ENCODE results near the gene GMCL1.
"Not testable (repeated sequence)": the region's sequence is repeated elsewhere in the genome, so short reads cannot be mapped to it uniquely, and the experiment has no call there.

GMCL1 gene

DNA sequence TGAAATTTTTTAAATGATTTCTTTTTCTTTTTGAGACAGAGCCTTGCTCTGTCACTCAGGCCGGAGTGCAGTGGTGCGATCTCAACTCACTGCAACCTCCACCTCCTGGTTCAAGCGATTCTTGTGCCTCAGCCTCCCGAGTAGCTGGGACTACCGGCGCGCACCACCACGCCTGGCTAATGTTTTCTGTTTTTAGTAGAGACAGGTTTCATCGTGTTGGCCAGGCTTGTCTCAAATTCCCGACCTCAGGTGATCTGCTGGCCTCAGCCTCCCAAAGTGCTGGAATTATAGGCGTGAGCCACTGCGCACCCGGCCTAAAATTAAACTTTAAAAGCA is 1.4 kb downstream of the GMCL1 start:
- H3K36me3 ChIP-seq (ENCODE audit: control insufficient read depth, insufficient read depth, low read length); H3K4me1 ChIP-seq (ENCODE audit: control insufficient read depth, insufficient read depth, low read length, poor library complexity, severe bottlenecking); H3K27ac ChIP-seq (ENCODE audit: low read depth, low read length, severe bottlenecking); H3K9me3 ChIP-seq (ENCODE audit: control insufficient read depth, low read length): not testable (repeated sequence)
- WGBS, 2 experiments (ENCODE audit: insufficient coverage in 2 of 2), result 84 to 92% methylated on average over 10 of the region's 13 CpGs
- peak overlapping the region; percentile 82 for H3K4me3 ChIP-seq (ENCODE audit: extremely low read depth, insufficient read depth, low read length, poor library complexity, severe bottlenecking)

DNA sequence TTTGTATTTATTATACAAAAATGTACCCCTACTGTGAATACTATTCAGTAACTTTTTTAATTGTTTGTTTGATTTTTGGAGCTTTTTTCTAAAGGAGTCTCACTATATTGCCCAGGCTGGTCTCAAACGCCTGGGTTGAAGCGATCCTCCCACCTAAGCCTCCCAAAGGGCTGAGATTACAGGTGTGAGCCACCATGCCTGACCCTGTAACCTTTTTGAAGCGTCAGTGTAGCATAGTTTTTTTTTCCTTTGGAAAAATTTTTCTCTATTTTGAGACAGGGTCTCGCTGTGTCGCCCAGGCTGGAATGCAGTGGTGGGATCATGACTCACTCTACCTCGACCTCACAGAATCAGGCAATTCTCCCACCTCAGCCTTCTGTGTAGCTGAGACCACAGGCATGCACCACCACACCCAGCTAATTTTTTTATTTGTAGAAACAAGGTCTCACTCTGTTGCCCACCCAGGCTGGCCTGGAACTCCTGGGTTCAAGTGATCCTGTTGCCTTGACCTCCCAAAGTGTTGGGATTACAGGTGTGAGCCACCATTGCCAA is 2.0 kb downstream of the GMCL1 start:
- H3K4me3 ChIP-seq (ENCODE audit: extremely low read depth, insufficient read depth, low read length, poor library complexity, severe bottlenecking), result peak overlapping the region; percentile 82
- H3K4me1 ChIP-seq (ENCODE audit: control insufficient read depth, insufficient read depth, low read length, poor library complexity, severe bottlenecking), result peaks cover 4% of the 10 kb centered on the region
- no peaks in the 10 kb centered on the region for H3K9me3 ChIP-seq (ENCODE audit: control insufficient read depth, low read length)
- WGBS, 2 experiments (ENCODE audit: insufficient coverage in 2 of 2), result 88 to 98% methylated on average over 3 to 5 of the region's 6 CpGs
- H3K36me3 ChIP-seq (ENCODE audit: control insufficient read depth, insufficient read depth, low read length), result no peaks in the 10 kb centered on the region
- no peak overlapping the region for H3K27ac ChIP-seq (ENCODE audit: low read depth, low read length, severe bottlenecking)

- H3K4me3 ChIP-seq (ENCODE audit: extremely low read depth, insufficient read depth, low read length, poor library complexity, severe bottlenecking), result no peak overlapping the region
- WGBS, 2 experiments (ENCODE audit: insufficient coverage in 2 of 2), result 80% methylated on average over 1 of the region's 3 CpGs; no CpG with 5 or more reads in 1 of the 2 experiments
Observed at GRCh38 chr2:69833752-69834151, 4.3 kb downstream of the GMCL1 start.

DNA sequence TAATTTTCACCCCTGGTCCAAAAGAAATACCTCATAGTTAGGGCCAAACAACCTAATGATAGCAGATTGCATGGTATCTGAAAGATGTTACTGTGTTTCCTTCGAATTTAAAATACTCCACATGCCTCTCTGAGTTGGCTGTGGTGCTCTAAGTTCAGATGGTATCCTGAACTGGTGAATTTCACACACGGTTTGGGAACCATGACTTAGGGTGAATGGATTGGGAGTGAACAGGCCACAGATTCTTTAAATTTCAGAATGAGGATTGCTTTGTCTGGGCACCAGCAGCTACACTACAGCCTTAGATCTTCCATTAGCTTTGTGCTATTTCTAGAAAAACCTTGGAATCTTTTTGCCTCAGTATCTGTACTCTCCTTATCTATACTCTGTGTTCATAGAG is 6.2 kb downstream of the GMCL1 start:
- H3K4me3 ChIP-seq (ENCODE audit: extremely low read depth, insufficient read depth, low read length, poor library complexity, severe bottlenecking), result no peak overlapping the region
- H3K27ac ChIP-seq (ENCODE audit: low read depth, low read length, severe bottlenecking), result no peak overlapping the region
- peaks cover 5% of the 10 kb centered on the region for H3K36me3 ChIP-seq (ENCODE audit: control insufficient read depth, insufficient read depth, low read length)
- no peaks in the 10 kb centered on the region for H3K4me1 ChIP-seq (ENCODE audit: control insufficient read depth, insufficient read depth, low read length, poor library complexity, severe bottlenecking)
- no peaks in the 10 kb centered on the region for H3K9me3 ChIP-seq (ENCODE audit: control insufficient read depth, low read length)
- 100% methylated on average over 1 to 2 of the region's 2 CpGs for WGBS, 2 experiments (ENCODE audit: insufficient coverage in 2 of 2)

More at GRCh38 chr2:69833752-69834151, 4.3 kb downstream of the GMCL1 start:
- H3K36me3 ChIP-seq (ENCODE audit: control insufficient read depth, insufficient read depth, low read length), result no peaks in the 10 kb centered on the region
- H3K9me3 ChIP-seq (ENCODE audit: control insufficient read depth, low read length), result no peaks in the 10 kb centered on the region
- H3K27ac ChIP-seq (ENCODE audit: low read depth, low read length, severe bottlenecking), result no peak overlapping the region
- H3K4me1 ChIP-seq (ENCODE audit: control insufficient read depth, insufficient read depth, low read length, poor library complexity, severe bottlenecking), result peaks cover 1% of the 10 kb centered on the region

- Histone ChIP-seq H3K27ac (ENCODE audit: low read depth, low read length, severe bottlenecking) (no peak overlapping the region), H3K4me1 (ENCODE audit: control insufficient read depth, insufficient read depth, low read length, poor library complexity, severe bottlenecking) (no peaks in the 10 kb centered on the region), H3K4me3 (ENCODE audit: extremely low read depth, insufficient read depth, low read length, poor library complexity, severe bottlenecking) (no peak overlapping the region), H3K9me3 (ENCODE audit: control insufficient read depth, low read length) (no peaks in the 10 kb centered on the region), H3K36me3 (ENCODE audit: control insufficient read depth, insufficient read depth, low read length) (peaks cover 9% of the 10 kb centered on the region)
- WGBS, 2 experiments (ENCODE audit: insufficient coverage in 2 of 2), result 55 to 63% methylated on average over 2 to 3 of the region's 5 CpGs
Observed at GRCh38 chr2:69836316-69836715, 6.9 kb downstream of the GMCL1 start.

- WGBS, 2 experiments (ENCODE audit: insufficient coverage in 2 of 2), result no CpG with 5 or more reads among the region's 2 CpGs
- Histone ChIP-seq H3K27ac (ENCODE audit: low read depth, low read length, severe bottlenecking) (no peak overlapping the region), H3K9me3 (ENCODE audit: control insufficient read depth, low read length) (no peaks in the 10 kb centered on the region), H3K4me3 (ENCODE audit: extremely low read depth, insufficient read depth, low read length, poor library complexity, severe bottlenecking) (no peak overlapping the region), H3K4me1 (ENCODE audit: control insufficient read depth, insufficient read depth, low read length, poor library complexity, severe bottlenecking) (no peaks in the 10 kb centered on the region), H3K36me3 (ENCODE audit: control insufficient read depth, insufficient read depth, low read length) (peaks cover 14% of the 10 kb centered on the region)
Observed at GRCh38 chr2:69837533-69837932, 8.1 kb downstream of the GMCL1 start.

GRCh38 chr2:69843993-69844392 is 14.5 kb downstream of the GMCL1 start:
- no peaks in the 10 kb centered on the region for H3K9me3 ChIP-seq (ENCODE audit: control insufficient read depth, low read length)
- peaks cover 43% of the 10 kb centered on the region for H3K36me3 ChIP-seq (ENCODE audit: control insufficient read depth, insufficient read depth, low read length)
- no peaks in the 10 kb centered on the region for H3K4me1 ChIP-seq (ENCODE audit: control insufficient read depth, insufficient read depth, low read length, poor library complexity, severe bottlenecking)
- H3K4me3 ChIP-seq (ENCODE audit: extremely low read depth, insufficient read depth, low read length, poor library complexity, severe bottlenecking), result no peak overlapping the region
- H3K27ac ChIP-seq (ENCODE audit: low read depth, low read length, severe bottlenecking), result no peak overlapping the region

GRCh38 chr2:69844560-69844959 is 15.1 kb downstream of the GMCL1 start:
- Histone ChIP-seq H3K9me3 (ENCODE audit: control insufficient read depth, low read length) (no peaks in the 10 kb centered on the region), H3K36me3 (ENCODE audit: control insufficient read depth, insufficient read depth, low read length) (peaks cover 46% of the 10 kb centered on the region), H3K4me3 (ENCODE audit: extremely low read depth, insufficient read depth, low read length, poor library complexity, severe bottlenecking) (no peak overlapping the region), H3K27ac (ENCODE audit: low read depth, low read length, severe bottlenecking) (no peak overlapping the region), H3K4me1 (ENCODE audit: control insufficient read depth, insufficient read depth, low read length, poor library complexity, severe bottlenecking) (no peaks in the 10 kb centered on the region)
- 91 to 95% methylated on average over 2 of the region's 3 CpGs for WGBS, 2 experiments (ENCODE audit: insufficient coverage in 2 of 2)

- no peaks in the 10 kb centered on the region for H3K4me1 ChIP-seq (ENCODE audit: control insufficient read depth, insufficient read depth, low read length, poor library complexity, severe bottlenecking)
- H3K4me3 ChIP-seq (ENCODE audit: extremely low read depth, insufficient read depth, low read length, poor library complexity, severe bottlenecking), result no peak overlapping the region
- peaks cover 49% of the 10 kb centered on the region for H3K36me3 ChIP-seq (ENCODE audit: control insufficient read depth, insufficient read depth, low read length)
- H3K9me3 ChIP-seq (ENCODE audit: control insufficient read depth, low read length), result no peaks in the 10 kb centered on the region
- no peak overlapping the region for H3K27ac ChIP-seq (ENCODE audit: low read depth, low read length, severe bottlenecking)
- WGBS, 2 experiments (ENCODE audit: insufficient coverage in 2 of 2), result 60 to 96% methylated on average over 1 to 3 of the region's 9 CpGs
Observed at GRCh38 chr2:69846182-69847067, 17.0 kb downstream of the GMCL1 start.

GRCh38 chr2:69847068-69847828 is 17.8 kb downstream of the GMCL1 start:
- 93 to 97% methylated on average over 2 to 4 of the region's 5 CpGs for WGBS, 2 experiments (ENCODE audit: insufficient coverage in 2 of 2)
- H3K9me3 ChIP-seq (ENCODE audit: control insufficient read depth, low read length), result no peaks in the 10 kb centered on the region
- H3K27ac ChIP-seq (ENCODE audit: low read depth, low read length, severe bottlenecking), result no peak overlapping the region
- H3K4me3 ChIP-seq (ENCODE audit: extremely low read depth, insufficient read depth, low read length, poor library complexity, severe bottlenecking), result no peak overlapping the region
- peaks cover 50% of the 10 kb centered on the region for H3K36me3 ChIP-seq (ENCODE audit: control insufficient read depth, insufficient read depth, low read length)
- H3K4me1 ChIP-seq (ENCODE audit: control insufficient read depth, insufficient read depth, low read length, poor library complexity, severe bottlenecking), result no peaks in the 10 kb centered on the region
